ENCODE results near the gene SUPT5H. TPM values are rescaled to one million over a fixed set of nuclear protein-coding genes. Genes with fewer than 3 reads are reported as not detected.
A peak's percentile ranks its signal among the peaks of the same experiment; 100 is the strongest.

The SUPT5H gene
- total and polyA plus RNA-seq, 10 of the 15 experiments (the other 5 are each of a cell fraction or from before 2014, with no cell fraction given): 27.2 to 194 (median 83.6) TPM

GRCh38 chr19:39412100-39412866 lies 33.1 kb upstream of the SUPT5H start, which contains the start of gene PLEKHG2 (continued):
- TF ChIP-seq ZBTB40 (IDR thresholded peaks at IDR 0.05; ENCODE audit: borderline replicate concordance): peak; percentile 83
- TF ChIP-seq BMI1 (IDR thresholded peaks at IDR 0.05; ENCODE audit: borderline replicate concordance): no peak
- peak; percentile 84 for TF ChIP-seq ATF7 (IDR thresholded peaks at IDR 0.05; ENCODE audit: low read depth)
- TF ChIP-seq GABPA (IDR thresholded peaks at IDR 0.05; ENCODE audit: low read depth): no peak
- TF ChIP-seq E2F4 (IDR thresholded peaks at IDR 0.05; ENCODE audit: low read depth, low read length): 0 out of 2 replicates have a peak, but pooled peaks have one; percentile 58
- peak; percentile 26 to 31; a peak in 2 of 4 replicates for TF ChIP-seq EP300 (IDR thresholded peaks at IDR 0.05; ENCODE audit: borderline replicate concordance in 1 of 2, control insufficient read depth in 1 of 2, low read depth in 2 of 2, low read length in 2 of 2)
- TF ChIP-seq MYB (IDR thresholded peaks at IDR 0.05; ENCODE audit: borderline replicate concordance, low read depth, low read length): peak; percentile 61; the same call in 1 of the 2 replicates
- peak; percentile 66; the same call in 1 of the 2 replicates for TF ChIP-seq BCL11A (IDR thresholded peaks at IDR 0.05; ENCODE audit: low read depth, low read length)
- no peak for TF ChIP-seq KAT2A (conservative IDR thresholded peaks at IDR 0.05; ENCODE audit: control insufficient read depth, low read depth, low read length)
- peak; percentile 50; the same call in 1 of the 2 replicates for TF ChIP-seq PKNOX1 (IDR thresholded peaks at IDR 0.05)
- TF ChIP-seq MEF2A (IDR thresholded peaks at IDR 0.05; ENCODE audit: insufficient read depth, low read depth, low read length): 0 out of 2 replicates have a peak, but pooled peaks have one; percentile 3
- TF ChIP-seq BHLHE40 (IDR thresholded peaks at IDR 0.05; ENCODE audit: borderline replicate concordance in 1 of 2, low read depth in 2 of 2, low read length in 1 of 2): peak; percentile 99
- TF ChIP-seq USF2 (IDR thresholded peaks at IDR 0.05; ENCODE audit: borderline replicate concordance, low read depth, low read length): peak; percentile 75
- TF ChIP-seq RCOR1 (conservative IDR thresholded peaks at IDR 0.05; ENCODE audit: low read depth, low read length): 0 out of 2 replicates have a peak, but pooled peaks have one; percentile 53
- TF ChIP-seq HDAC6 (IDR thresholded peaks at IDR 0.05; ENCODE audit: unreplicated experiment): no peak
- peak; percentile 86; the same call in 1 of the 2 replicates for TF ChIP-seq TCF3 (IDR thresholded peaks at IDR 0.05; ENCODE audit: borderline replicate concordance, insufficient read depth, low read depth, low read length)
- peak; percentile 99 for TF ChIP-seq TARDBP (IDR thresholded peaks at IDR 0.05; ENCODE audit: borderline replicate concordance)
- no peak for TF ChIP-seq ZBTB33 (IDR thresholded peaks at IDR 0.05)

All from GM12878 (cell line).